Mesothelial cell of epicardium (in vitro differentiated cells): ENCODE measurements around the gene ADRA1B. TPM values are rescaled to one million over a fixed set of nuclear protein-coding genes. Genes with fewer than 3 reads are reported as not detected.
A peak's percentile ranks its signal among the peaks of the same experiment; 100 is the strongest.

ENCODE experiments used
- DNase-seq, 2 experiments: peaks; one replicate each; pipeline ENCODE4 v3.0.0; 2021; ENCODE audit warnings: low spot score in 2 of 2; ENCODE audit not compliant: unreplicated experiment in 2 of 2
- H3K27ac Mint-ChIP-seq: 2 replicates; pipeline ENCODE4 v1.8.0; 2021; ENCODE audit warnings: mixed read lengths
- H3K27me3 Mint-ChIP-seq: 2 replicates; pipeline ENCODE4 v1.8.0; 2021; ENCODE audit warnings: low read depth, mixed read lengths
- H3K36me3 Mint-ChIP-seq: 2 replicates; pipeline ENCODE4 v1.8.0; 2021; ENCODE audit warnings: mixed read lengths
- H3K4me1 Mint-ChIP-seq: 2 replicates; pipeline ENCODE4 v1.8.0; 2021; ENCODE audit warnings: mixed read lengths
- H3K4me3 Mint-ChIP-seq: 2 replicates; pipeline ENCODE4 v1.8.0; 2021; ENCODE audit warnings: mild to moderate bottlenecking, moderate library complexity, mixed read lengths
- H3K9me3 Mint-ChIP-seq: 2 replicates; pipeline ENCODE4 v1.8.0; 2021; ENCODE audit warnings: mixed read lengths
- total RNA-seq: library from RNA; stranded (reverse); gene quantifications from 3 replicates; pipeline ENCODE4 v1.2.1, GENCODE V29; 2021
- TF ChIP-seq, protein P1 (sequence below): fragments of 200-600 bp; sonication (generic); IDR thresholded peaks from one replicate; pipeline ENCODE4 v1.5.0; 2021; ENCODE audit warnings: antibody characterized with exemption; ENCODE audit not compliant: unreplicated experiment

Gene ADRA1B
- total RNA-seq, 1 donor from 2014 or later: 2.5 TPM

- Mint-ChIP-seq H3K9me3 (peaks cover 4% of the 10 kb centered on the region), H3K27ac (peak overlapping the region; percentile 9), H3K4me1 (peaks cover 9% of the 10 kb centered on the region), H3K27me3 (no peaks in the 10 kb centered on the region), H3K36me3 (no peaks in the 10 kb centered on the region), H3K4me3 (no peak overlapping the region)
- DNase-seq: no peak
- TF ChIP-seq, protein P1, sequence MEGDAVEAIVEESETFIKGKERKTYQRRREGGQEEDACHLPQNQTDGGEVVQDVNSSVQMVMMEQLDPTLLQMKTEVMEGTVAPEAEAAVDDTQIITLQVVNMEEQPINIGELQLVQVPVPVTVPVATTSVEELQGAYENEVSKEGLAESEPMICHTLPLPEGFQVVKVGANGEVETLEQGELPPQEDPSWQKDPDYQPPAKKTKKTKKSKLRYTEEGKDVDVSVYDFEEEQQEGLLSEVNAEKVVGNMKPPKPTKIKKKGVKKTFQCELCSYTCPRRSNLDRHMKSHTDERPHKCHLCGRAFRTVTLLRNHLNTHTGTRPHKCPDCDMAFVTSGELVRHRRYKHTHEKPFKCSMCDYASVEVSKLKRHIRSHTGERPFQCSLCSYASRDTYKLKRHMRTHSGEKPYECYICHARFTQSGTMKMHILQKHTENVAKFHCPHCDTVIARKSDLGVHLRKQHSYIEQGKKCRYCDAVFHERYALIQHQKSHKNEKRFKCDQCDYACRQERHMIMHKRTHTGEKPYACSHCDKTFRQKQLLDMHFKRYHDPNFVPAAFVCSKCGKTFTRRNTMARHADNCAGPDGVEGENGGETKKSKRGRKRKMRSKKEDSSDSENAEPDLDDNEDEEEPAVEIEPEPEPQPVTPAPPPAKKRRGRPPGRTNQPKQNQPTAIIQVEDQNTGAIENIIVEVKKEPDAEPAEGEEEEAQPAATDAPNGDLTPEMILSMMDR: no peak
These were observed 27.0 kb downstream of the ADRA1B start for GRCh38 chr5:159943326-159943725.

GRCh38 chr5:159944056-159944600 lies 27.8 kb downstream of the ADRA1B start:
- no peak for DNase-seq
- TF ChIP-seq, protein P1: no peak
- H3K9me3 Mint-ChIP-seq: peaks cover 4% of the 10 kb centered on the region
- peaks cover 9% of the 10 kb centered on the region for H3K4me1 Mint-ChIP-seq
- H3K27ac Mint-ChIP-seq: no peak overlapping the region
- H3K27me3 Mint-ChIP-seq: no peaks in the 10 kb centered on the region
- no peaks in the 10 kb centered on the region for H3K36me3 Mint-ChIP-seq
- no peak overlapping the region for H3K4me3 Mint-ChIP-seq

DNA sequence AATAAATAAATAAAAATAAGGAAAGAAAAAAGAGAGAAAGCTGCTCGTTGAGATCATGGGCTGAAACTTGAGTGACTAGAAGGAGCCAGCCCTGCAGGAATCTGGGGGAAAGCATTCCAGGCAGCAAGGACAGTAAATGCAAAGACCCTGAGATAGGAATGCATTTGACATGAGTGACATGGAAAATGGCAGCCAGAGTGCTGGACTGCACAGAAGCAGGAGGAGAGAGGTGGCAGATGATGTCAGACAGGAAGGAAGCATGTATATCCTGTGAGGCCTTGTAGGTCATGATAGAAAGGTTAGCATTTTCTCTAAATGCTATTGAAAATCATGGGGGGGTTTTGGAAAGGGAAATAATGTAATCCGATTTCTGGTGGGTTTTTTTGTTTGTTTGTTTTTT lies 29.1 kb downstream of the ADRA1B start:
- Mint-ChIP-seq H3K36me3 (no peaks in the 10 kb centered on the region), H3K4me3 (no peak overlapping the region), H3K27ac (no peak overlapping the region)

DNA sequence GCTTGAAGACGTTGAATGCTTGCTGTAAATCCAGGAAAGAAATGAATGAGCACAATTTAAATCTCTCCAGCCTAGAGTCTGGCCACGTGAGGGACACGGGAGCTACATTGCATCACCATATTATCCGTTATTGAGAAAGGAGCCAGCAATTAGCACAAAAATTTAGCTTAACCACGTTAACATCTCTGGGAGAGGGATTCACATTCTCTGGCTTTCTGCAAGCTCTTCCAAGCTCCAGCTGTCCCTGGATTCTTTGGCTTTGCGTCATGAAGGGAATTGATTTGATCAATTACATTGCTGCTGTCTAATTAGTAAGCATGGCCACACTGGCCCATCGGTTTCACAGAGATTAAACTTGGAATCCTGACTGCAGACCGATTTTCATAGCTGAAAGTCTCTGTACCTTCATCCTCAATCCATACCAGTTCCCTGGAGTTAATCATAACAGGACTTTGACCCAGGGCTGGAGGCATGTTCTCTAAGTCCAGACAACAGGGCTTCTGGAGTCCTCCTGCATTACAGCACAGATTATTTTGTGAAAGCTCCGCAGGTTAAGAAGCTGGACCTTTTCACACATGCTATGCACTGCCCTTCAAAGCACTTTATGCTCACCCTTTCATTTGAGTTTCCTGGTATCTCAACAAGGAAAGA lies 31.6 kb downstream of the ADRA1B start:
- no peak overlapping the region for H3K4me3 Mint-ChIP-seq
- H3K9me3 Mint-ChIP-seq: no peaks in the 10 kb centered on the region
- H3K4me1 Mint-ChIP-seq: peaks cover 9% of the 10 kb centered on the region
- H3K27ac Mint-ChIP-seq: no peak overlapping the region
- H3K27me3 Mint-ChIP-seq: no peaks in the 10 kb centered on the region
- no peak for DNase-seq
- H3K36me3 Mint-ChIP-seq: no peaks in the 10 kb centered on the region
- TF ChIP-seq, protein P1: no peak

More for the DNA sequence above, 29.1 kb downstream of the ADRA1B start:
- Mint-ChIP-seq H3K9me3 (peaks cover 4% of the 10 kb centered on the region), H3K4me1 (peaks cover 9% of the 10 kb centered on the region), H3K27me3 (no peaks in the 10 kb centered on the region)
- TF ChIP-seq, protein P1: no peak
- DNase-seq: no peak

GRCh38 chr5:159951387-159951786 lies 35.1 kb downstream of the ADRA1B start:
- no peaks in the 10 kb centered on the region for H3K4me1 Mint-ChIP-seq
- no peaks in the 10 kb centered on the region for H3K9me3 Mint-ChIP-seq
- H3K36me3 Mint-ChIP-seq: no peaks in the 10 kb centered on the region
- no peak overlapping the region for H3K4me3 Mint-ChIP-seq
- no peaks in the 10 kb centered on the region for H3K27me3 Mint-ChIP-seq
- DNase-seq: no peak
- TF ChIP-seq, protein P1: no peak
- no peak overlapping the region for H3K27ac Mint-ChIP-seq
